ENCODE results near the gene EVC2.

DNA sequence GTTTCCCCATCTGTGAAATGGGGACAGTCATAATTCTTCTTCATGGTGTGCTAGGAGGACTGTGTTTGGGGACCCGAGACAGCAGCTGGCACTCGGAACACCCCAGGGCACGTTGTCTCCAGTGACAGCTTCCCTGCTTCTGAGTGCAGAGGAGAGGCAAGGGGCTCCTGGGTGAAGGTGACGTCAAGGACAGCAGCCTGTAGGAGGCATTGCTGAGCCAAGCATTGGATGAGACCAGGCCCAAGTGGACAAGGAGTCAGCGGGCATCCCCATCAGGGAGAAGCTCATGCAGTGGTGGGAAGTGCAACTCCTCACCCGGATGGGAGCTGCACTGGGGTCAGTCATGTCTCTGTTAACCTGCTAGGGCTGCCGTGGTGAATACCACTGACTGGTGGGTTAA lies 48.7 kb upstream of the EVC2 start:
- TF ChIP-seq, protein P1, sequence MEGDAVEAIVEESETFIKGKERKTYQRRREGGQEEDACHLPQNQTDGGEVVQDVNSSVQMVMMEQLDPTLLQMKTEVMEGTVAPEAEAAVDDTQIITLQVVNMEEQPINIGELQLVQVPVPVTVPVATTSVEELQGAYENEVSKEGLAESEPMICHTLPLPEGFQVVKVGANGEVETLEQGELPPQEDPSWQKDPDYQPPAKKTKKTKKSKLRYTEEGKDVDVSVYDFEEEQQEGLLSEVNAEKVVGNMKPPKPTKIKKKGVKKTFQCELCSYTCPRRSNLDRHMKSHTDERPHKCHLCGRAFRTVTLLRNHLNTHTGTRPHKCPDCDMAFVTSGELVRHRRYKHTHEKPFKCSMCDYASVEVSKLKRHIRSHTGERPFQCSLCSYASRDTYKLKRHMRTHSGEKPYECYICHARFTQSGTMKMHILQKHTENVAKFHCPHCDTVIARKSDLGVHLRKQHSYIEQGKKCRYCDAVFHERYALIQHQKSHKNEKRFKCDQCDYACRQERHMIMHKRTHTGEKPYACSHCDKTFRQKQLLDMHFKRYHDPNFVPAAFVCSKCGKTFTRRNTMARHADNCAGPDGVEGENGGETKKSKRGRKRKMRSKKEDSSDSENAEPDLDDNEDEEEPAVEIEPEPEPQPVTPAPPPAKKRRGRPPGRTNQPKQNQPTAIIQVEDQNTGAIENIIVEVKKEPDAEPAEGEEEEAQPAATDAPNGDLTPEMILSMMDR (conservative IDR thresholded peaks at IDR 0.05; ENCODE audit: low read length), result no peak
- TF ChIP-seq EZH2phosphoT487 (IDR thresholded peaks at IDR 0.05; ENCODE audit: borderline replicate concordance), result no peak
